ENCODE results near the gene LRRC8C.

DNA sequence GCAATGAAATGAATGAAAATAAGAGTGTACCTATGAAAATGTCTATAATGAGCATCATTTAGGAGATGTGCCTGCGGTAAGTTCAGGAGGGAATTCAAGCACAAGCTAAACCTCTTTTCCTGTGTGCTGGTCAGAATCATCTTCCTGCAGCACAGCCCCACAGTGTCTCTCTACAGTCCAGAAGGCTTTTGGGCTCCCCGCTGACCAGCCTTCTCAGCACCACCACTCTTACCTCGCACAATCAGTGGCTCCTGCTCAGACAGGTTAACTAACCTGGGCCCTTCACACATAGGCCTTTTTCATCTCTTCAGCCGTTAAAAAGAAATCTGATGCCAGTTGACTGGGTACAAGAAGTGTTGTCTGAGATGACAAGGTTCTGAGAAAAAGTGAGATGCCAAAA is 57.7 kb downstream of the LRRC8C start:
- TF ChIP-seq CTCF (IDR thresholded peaks at IDR 0.05) (no peak), POLR2A (IDR thresholded peaks at IDR 0.05) (no peak)

All from heart left ventricle (tissue), 13 donors.